A549 treated with AZD9567 at 1 μM for 4 hours (cell line): ENCODE measurements around the gene RALBP1. TPM values are rescaled to one million over a fixed set of nuclear protein-coding genes. Genes with fewer than 3 reads are reported as not detected.

Experiments used
- total RNA-seq: library from RNA; stranded (reverse); fragments of 200-300 nt; extraction: Qiagen RNA extraction; gene quantifications from 5 replicates; pipeline ENCODE4 v1.2.3, GENCODE V29; 2022; ENCODE audit not compliant: insufficient read depth

RALBP1 gene
- total RNA-seq, result 26.1 to 36.1 TPM (median 30.1 TPM) in 5 replicates

GRCh38 chr18:9474983-9475642 is at the start of gene RALBP1:
Gene RALBP1, plus strand, starts transcription at chr18:9475513. Its CDS starts 37,533 bp downstream, at chr18:9513046.

Other genes with a start within 250 kb of the RALBP1 start
- gene TWSG1, start 140.7 kb upstream of the RALBP1 start, total RNA-seq, result 14.2 to 19.5 TPM (median 18.1 TPM) in 5 replicates
- gene PPP4R1, start 139.0 kb downstream of the RALBP1 start, total RNA-seq, result 33.2 to 53.3 TPM (median 35.3 TPM) in 5 replicates
- 17.9 to 26.4 TPM (median 20.4 TPM) in 5 replicates for gene RAB31, start 232.8 kb downstream of the RALBP1 start, total RNA-seq